ENCODE results near the gene AAMP.

The AAMP gene

GRCh38 chr2:218224186-218224585, 45.8 kb downstream of the AAMP start:
- no peak for DNase-seq (ENCODE audit: low read depth in 1 of 2, low spot score in 1 of 2)

GRCh38 chr2:218223046-218223445, 46.9 kb downstream of the AAMP start:
- no peak for DNase-seq (ENCODE audit: low read depth in 1 of 2, low spot score in 1 of 2)

- DNase-seq (ENCODE audit: low read depth in 1 of 2, low spot score in 1 of 2) = no peak
These were observed 48.9 kb downstream of the AAMP start for GRCh38 chr2:218221000-218221399.

- no peak for DNase-seq (ENCODE audit: low read depth in 1 of 2, low spot score in 1 of 2)
These were observed 50.0 kb downstream of the AAMP start for GRCh38 chr2:218219934-218220333.

GRCh38 chr2:218218268-218219185, 51.4 kb downstream of the AAMP start:
- no peak for DNase-seq (ENCODE audit: low read depth in 1 of 2, low spot score in 1 of 2)

GRCh38 chr2:218217360-218218267, 52.3 kb downstream of the AAMP start:
- DNase-seq (ENCODE audit: low read depth in 1 of 2, low spot score in 1 of 2) = peak; percentile 38 to 61

- DNase-seq (ENCODE audit: low read depth in 1 of 2, low spot score in 1 of 2) = peak; percentile 92 to 93
These were observed 53.1 kb downstream of the AAMP start, which contains the start of gene ARPC2 for GRCh38 chr2:218216674-218217359. TSS of gene ARPC2 (plus strand) at chr2:218217189. CDS start at chr2:218217471, 282 bp downstream.

GRCh38 chr2:218216336-218216673, 53.6 kb downstream of the AAMP start:
- no peak for DNase-seq (ENCODE audit: low read depth in 1 of 2, low spot score in 1 of 2)
